Measurements from ENCODE around the gene SELENON.

SELENON gene

DNA sequence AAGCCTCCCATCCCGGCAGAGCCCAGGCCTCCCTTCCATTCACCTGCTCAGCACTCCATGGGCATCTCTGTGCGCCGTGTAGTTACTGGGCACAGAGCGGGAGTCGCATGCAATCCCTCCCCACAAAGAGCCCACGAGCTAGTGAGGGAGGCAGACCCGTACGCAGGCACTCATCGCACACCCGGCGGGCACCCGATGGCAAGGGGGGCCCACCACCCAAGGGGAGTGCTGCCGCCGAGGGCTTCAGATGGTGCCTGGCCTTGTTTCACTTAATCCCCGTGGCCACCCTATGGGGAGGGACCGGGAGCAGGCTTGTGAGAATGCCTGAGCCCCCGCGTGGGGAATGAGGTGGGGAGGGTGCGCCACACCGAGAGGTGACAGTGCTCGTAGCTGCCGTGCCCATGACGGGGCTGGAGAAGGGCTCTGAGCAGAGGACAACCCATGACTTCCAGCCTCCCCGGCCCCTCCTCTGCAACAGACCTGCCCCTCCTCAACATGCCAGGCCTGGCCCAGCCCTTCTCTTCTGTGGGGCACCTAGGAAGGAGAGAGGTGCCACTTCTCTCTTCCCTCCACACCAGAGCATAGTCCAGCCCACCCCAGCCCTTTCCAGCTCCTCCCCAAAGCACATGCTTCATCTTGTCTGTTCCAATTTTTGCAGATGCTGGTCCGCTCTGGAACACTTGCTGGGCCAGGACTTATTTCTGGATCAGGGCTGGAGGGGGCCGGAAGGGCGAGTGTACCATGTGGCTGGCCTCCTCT lies 30.2 kb upstream of the SELENON start:
- no peak for FAIRE-seq
- no peak for TF ChIP-seq POLR2A (IDR thresholded peaks at IDR 0.05; ENCODE audit: low read depth, low read length)
- TF ChIP-seq POLR2AphosphoS5 (IDR thresholded peaks at IDR 0.05; ENCODE audit: low read depth, low read length): no peak
- TF ChIP-seq PAX5 (IDR thresholded peaks at IDR 0.05; ENCODE audit: insufficient read depth, low read length, severe bottlenecking): no peak
- TF ChIP-seq POU2F2 (IDR thresholded peaks at IDR 0.05; ENCODE audit: low read depth, low read length): no peak
- no peak for TF ChIP-seq SPI1 (IDR thresholded peaks at IDR 0.05; ENCODE audit: low read depth, low read length)
- TF ChIP-seq TAF1 (IDR thresholded peaks at IDR 0.05; ENCODE audit: low read depth, low read length): no peak

DNA sequence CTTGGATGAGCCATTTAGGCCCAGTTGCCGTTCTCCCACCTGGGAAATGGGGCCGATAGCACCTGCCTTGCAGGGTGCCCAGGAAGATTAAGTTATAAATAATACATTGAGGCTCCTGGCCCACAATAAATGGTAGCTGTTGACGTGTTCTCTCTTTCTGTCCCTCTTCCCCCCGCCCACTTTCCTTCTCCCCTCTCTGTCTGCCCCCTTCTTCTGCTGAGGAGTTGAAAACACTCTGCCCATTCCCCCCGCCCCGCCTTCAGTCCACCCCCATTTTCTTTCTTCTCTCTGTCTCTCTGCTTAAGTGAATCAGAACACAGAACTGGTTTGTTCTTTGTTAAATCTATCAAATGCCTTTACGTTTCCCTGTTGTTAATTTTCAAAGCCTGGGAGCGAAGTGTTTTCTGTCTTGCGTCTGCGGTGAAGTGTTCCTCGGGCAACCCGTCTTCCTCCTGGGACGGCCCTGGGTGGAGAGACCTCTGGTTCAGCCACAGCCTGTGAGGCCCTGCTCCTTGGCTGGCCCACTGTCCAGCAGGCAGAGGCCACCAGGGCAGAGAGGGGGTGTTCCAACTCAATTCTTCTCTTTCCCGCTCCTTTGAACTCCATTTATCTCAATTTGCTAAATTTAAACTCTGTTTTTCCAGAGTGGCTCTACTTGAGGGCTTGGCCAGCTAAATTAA lies 29.3 kb upstream of the SELENON start:
- no peak for DNase-seq (ENCODE audit: insufficient read length, low spot score)
- FAIRE-seq: no peak
- TF ChIP-seq POLR2A (IDR thresholded peaks at IDR 0.05; ENCODE audit: low read depth, low read length) (no peak), SPI1 (IDR thresholded peaks at IDR 0.05; ENCODE audit: low read depth, low read length) (no peak), PAX5 (IDR thresholded peaks at IDR 0.05; ENCODE audit: insufficient read depth, low read length, severe bottlenecking) (no peak), POU2F2 (IDR thresholded peaks at IDR 0.05; ENCODE audit: low read depth, low read length) (no peak), POLR2AphosphoS5 (IDR thresholded peaks at IDR 0.05; ENCODE audit: low read depth, low read length) (no peak), TAF1 (IDR thresholded peaks at IDR 0.05; ENCODE audit: low read depth, low read length) (no peak)

More for the DNA sequence above, 30.2 kb upstream of the SELENON start:
- no peak for DNase-seq (ENCODE audit: insufficient read length, low spot score)

DNA sequence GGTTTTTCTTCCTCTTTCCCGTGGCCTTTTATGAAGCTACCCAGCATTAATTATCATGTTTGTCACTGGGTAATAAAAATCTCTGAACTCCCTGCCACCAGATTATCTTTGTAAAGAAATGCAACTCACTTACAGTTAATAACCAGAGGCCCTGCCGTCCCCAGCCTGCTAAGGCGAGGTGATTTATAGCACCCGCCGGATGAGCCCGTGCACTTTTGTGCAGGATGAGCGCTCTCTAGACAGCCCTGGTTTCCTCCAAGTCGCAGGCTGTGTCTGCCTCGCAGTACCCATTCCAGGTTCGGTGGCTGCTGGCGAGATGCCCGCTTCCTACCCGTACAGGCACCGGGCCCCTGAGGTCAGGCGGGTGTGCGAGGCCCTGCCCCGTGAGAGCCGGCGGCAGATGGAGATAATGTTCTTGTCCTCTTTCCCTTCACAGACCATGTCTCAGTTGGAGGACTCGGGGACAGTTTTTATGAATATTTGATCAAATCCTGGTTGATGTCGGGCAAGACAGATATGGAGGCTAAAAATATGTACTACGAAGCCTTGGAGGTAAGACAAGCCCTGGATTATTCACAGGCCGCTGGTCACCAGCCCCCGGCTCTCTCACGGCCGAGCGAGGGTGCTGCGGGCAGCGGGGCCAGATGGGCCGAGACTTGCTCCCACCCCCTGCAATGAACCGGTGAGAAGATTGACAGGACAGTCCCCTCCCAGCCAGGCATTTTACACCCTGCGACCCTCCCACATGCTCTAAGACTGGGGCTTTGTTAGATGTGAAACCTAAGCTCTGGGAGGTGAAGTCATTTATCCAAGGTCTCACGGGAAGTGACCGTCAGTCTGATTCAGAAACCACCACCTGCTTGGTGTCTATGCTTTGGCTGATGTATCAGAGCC lies 28.5 kb upstream of the SELENON start:
- TF ChIP-seq POLR2AphosphoS5 (IDR thresholded peaks at IDR 0.05; ENCODE audit: low read depth, low read length) (no peak), POLR2A (IDR thresholded peaks at IDR 0.05; ENCODE audit: low read depth, low read length) (no peak), PAX5 (IDR thresholded peaks at IDR 0.05; ENCODE audit: insufficient read depth, low read length, severe bottlenecking) (no peak), POU2F2 (IDR thresholded peaks at IDR 0.05; ENCODE audit: low read depth, low read length) (no peak), SPI1 (IDR thresholded peaks at IDR 0.05; ENCODE audit: low read depth, low read length) (peak; percentile 19; the same call in 1 of the 2 replicates), TAF1 (IDR thresholded peaks at IDR 0.05; ENCODE audit: low read depth, low read length) (no peak)
- peak; percentile 54 for FAIRE-seq
- peak; percentile 60 for DNase-seq (ENCODE audit: insufficient read length, low spot score)

DNA sequence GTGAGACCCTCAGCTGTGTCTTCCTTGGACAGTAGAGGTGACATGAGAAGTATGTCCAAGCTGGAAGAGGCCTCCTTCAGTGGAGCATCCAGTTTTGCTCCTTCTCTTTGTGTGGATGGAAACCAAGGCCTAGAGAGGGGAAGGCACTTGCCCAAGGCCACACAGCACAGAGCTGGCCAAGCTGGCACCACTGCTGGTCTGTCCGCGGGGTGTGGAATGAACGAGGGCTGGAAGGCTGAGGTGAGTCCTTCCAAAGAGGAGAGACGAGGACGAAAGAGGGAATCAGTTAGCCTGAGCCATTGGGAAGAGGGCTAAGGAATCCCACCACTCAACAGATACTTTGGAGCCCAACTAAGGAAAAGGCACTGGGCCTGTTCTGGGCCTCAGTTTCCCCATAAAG lies 27.8 kb upstream of the SELENON start:
- TF ChIP-seq POLR2AphosphoS5 (IDR thresholded peaks at IDR 0.05; ENCODE audit: low read depth, low read length) (no peak), PAX5 (IDR thresholded peaks at IDR 0.05; ENCODE audit: insufficient read depth, low read length, severe bottlenecking) (no peak), TAF1 (IDR thresholded peaks at IDR 0.05; ENCODE audit: low read depth, low read length) (no peak), POU2F2 (IDR thresholded peaks at IDR 0.05; ENCODE audit: low read depth, low read length) (no peak)
- no peak for FAIRE-seq
- no peak for DNase-seq (ENCODE audit: insufficient read length, low spot score)

DNA sequence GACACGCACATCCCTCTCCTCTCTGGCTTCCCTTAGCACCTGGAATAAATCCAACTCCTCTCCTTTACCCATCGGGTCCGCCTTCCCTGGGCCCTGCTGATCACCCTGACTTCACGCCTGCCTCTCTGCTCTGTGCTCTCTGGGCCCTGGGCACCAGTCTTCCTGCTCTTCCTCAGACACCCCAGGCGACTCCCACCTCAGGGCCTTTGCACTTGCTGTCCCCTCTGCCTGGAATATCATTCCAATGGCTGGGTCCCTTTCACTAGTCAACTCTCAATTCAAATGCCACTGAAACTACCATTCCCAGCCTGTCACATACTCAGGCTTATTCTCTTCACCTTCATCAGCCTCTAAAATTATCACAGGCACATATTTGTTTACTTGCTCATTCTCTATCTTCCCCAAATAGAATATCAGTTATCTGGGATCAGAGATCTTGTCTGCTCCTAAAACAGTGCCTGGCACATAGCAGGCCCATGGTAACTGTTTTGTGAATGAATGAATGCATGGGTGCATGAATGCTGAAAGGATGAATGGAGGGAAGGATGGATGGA lies 27.2 kb upstream of the SELENON start:
- no peak for TF ChIP-seq SPI1 (IDR thresholded peaks at IDR 0.05; ENCODE audit: low read depth, low read length)
- TF ChIP-seq PAX5 (IDR thresholded peaks at IDR 0.05; ENCODE audit: insufficient read depth, low read length, severe bottlenecking): no peak
- TF ChIP-seq TAF1 (IDR thresholded peaks at IDR 0.05; ENCODE audit: low read depth, low read length): no peak
- TF ChIP-seq POLR2A (IDR thresholded peaks at IDR 0.05; ENCODE audit: low read depth, low read length): no peak
- TF ChIP-seq POLR2AphosphoS5 (IDR thresholded peaks at IDR 0.05; ENCODE audit: low read depth, low read length): no peak
- DNase-seq (ENCODE audit: insufficient read length, low spot score) (no peak), FAIRE-seq (no peak)

DNA sequence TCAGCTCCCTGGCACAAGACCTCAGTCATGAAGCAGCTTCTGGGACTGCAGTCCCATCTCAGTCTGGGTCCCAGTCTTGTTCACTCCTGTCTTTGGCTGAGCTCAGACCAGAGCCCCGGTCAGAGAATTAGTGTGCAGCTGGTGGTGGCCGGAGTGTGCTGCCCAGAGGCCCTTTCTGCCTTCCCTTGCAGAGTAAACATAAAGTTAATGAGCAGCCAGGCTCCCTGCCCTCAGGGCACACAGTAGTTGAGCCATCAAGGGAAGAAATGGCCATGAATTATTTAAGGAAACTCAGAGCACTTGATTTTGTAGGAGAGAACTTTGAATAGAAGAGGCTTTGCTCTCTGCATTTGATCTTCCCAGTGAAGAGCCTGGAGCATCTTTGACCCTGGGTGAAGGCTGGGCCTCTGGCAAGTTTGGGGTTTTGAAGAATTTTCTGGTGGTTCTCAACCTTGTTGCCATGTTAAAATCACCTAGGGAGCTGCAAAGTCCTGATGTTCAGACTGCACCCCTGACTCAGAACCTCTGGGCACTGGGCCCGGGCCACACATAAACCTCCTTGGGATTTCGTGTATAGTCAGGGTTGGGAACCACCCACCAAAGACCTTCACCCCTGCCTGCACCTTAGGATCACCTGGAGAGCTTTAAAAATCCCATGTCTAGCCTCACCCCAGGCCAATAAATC lies 26.4 kb upstream of the SELENON start:
- TF ChIP-seq POLR2A (IDR thresholded peaks at IDR 0.05; ENCODE audit: low read depth, low read length): no peak
- TF ChIP-seq POU2F2 (IDR thresholded peaks at IDR 0.05; ENCODE audit: low read depth, low read length): no peak
- no peak for TF ChIP-seq TAF1 (IDR thresholded peaks at IDR 0.05; ENCODE audit: low read depth, low read length)
- TF ChIP-seq PAX5 (IDR thresholded peaks at IDR 0.05; ENCODE audit: insufficient read depth, low read length, severe bottlenecking): no peak
- TF ChIP-seq SPI1 (IDR thresholded peaks at IDR 0.05; ENCODE audit: low read depth, low read length): no peak
- no peak for TF ChIP-seq POLR2AphosphoS5 (IDR thresholded peaks at IDR 0.05; ENCODE audit: low read depth, low read length)
- FAIRE-seq (no peak), DNase-seq (ENCODE audit: insufficient read length, low spot score) (no peak)

DNA sequence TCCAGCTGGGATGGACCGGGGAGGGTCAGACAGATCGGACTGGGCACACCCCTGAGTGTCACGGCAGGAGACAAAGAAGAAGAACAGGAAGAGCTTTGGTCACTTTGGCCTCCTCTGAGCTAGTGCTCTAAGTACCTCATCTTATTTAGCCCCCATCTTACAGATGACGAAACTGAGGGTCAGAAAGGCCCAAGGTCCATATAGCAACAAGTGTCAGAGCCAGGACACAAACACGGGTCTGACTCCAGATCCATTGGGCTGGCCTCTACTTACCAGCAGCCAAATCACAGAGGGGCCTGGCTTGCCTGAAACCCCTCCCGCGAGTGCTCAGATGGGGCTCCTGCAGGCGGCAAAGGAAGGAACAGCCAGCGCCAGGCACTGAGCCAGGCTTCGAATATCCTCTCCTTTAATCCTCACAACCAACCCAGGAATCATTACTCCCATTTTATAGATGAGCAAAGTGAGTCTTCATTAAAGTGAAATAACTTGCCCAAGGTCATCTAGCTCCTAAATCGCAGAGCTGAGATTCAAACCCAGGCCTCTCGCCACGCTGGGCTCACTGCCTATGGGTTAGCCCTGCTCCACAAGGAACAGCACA lies 25.7 kb upstream of the SELENON start:
- FAIRE-seq: no peak
- DNase-seq (ENCODE audit: insufficient read length, low spot score): no peak
- no peak for TF ChIP-seq TAF1 (IDR thresholded peaks at IDR 0.05; ENCODE audit: low read depth, low read length)

DNA sequence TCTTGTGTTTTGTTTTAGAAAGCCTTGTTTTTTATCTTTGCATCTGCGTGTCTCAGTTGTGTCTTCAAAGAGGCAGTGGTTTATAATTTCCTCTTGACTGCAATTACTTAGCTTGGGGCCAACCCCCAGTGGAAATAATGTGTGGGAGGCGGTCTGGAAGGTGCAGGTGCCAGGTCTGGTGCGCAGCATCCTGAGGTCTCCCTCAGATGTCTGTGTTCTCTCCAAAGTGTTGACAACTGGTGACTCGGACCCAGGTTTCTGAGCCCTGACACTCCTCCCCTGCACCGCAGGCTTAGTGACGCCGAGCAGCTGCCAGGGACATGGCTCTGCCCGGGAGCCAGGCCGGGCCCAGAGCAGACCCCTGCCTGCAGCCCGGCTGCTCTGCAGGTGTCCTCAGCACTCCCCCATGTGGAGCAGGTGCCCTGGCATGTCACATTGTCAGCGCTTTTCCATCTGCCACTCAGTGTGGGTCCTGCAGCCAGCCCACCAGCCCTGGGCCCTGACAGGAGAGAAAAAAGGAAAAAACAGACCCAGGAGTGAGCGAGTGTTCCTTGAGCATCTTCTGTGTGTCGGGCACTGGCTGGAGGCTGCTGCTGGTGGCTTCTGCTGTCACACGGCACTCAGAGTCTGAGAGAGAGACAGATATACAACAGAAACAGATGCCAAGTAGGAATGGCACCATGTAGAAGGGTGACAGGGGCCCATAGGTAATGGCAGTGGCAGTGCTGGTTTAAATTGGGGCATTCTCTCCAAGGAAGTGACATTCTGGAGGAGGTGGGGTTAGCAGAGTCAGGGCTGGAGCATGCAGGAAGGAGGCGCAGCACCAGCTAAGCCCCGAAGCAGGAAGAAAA lies 24.8 kb upstream of the SELENON start:
- DNase-seq (ENCODE audit: insufficient read length, low spot score) (no peak), FAIRE-seq (peak; percentile 69)
- TF ChIP-seq POU2F2 (IDR thresholded peaks at IDR 0.05; ENCODE audit: low read depth, low read length) (no peak), POLR2AphosphoS5 (IDR thresholded peaks at IDR 0.05; ENCODE audit: low read depth, low read length) (no peak), POLR2A (IDR thresholded peaks at IDR 0.05; ENCODE audit: low read depth, low read length) (no peak), SPI1 (IDR thresholded peaks at IDR 0.05; ENCODE audit: low read depth, low read length) (no peak), TAF1 (IDR thresholded peaks at IDR 0.05; ENCODE audit: low read depth, low read length) (no peak), PAX5 (IDR thresholded peaks at IDR 0.05; ENCODE audit: insufficient read depth, low read length, severe bottlenecking) (no peak)

Measured in GM12891 (cell line).